HG03354 (cell line): ENCODE data around the gene HSPG2.
"Not testable (repeated sequence)": the region's sequence is repeated elsewhere in the genome, so short reads cannot be mapped to it uniquely, and the experiment has no call there.

Source experiments
- ATAC-seq: cut with Tn5 transposase; IDR thresholded peaks from one replicate; pipeline ENCODE4 v1.9.1; 2021; ENCODE audit warnings: mild to moderate bottlenecking; ENCODE audit not compliant: unreplicated experiment, poor library complexity, severe bottlenecking

Gene HSPG2

DNA sequence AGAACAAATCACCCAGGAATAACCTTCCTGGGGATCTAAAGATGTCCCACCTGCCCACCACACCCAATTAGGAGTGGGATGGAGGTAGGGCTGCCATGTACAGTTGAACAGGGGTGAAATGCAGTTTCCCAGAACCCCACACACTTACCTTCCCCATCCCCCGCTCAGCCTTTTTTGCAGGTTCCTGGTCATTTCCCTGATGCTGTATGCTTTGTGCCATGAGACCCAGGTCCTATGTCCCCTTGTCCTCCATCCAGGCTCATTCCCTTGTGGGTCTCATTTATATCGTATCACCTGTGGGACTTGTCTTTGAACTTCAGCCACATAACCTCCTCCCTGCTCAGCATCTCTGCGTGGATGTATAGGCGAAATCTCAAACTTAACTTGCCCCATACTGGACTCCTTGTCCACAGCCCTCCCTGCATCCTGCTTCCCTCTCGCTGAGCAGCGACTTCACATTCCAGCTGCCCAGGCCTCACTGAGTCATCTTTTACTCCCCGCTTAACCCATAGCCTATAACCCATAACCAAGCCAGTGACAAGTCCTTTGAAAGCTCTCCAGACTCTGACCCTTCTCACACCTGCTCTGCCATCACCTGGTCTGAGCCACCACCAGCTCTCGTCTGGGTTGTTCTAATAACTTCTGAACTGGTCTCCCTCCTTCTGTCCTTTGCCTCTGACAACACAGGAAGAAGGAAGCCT is 120.4 kb downstream of the HSPG2 start:
- ATAC-seq: no peak

GRCh38 chr1:21815724-21816321 is 121.3 kb downstream of the HSPG2 start:
- no peak for ATAC-seq

DNA sequence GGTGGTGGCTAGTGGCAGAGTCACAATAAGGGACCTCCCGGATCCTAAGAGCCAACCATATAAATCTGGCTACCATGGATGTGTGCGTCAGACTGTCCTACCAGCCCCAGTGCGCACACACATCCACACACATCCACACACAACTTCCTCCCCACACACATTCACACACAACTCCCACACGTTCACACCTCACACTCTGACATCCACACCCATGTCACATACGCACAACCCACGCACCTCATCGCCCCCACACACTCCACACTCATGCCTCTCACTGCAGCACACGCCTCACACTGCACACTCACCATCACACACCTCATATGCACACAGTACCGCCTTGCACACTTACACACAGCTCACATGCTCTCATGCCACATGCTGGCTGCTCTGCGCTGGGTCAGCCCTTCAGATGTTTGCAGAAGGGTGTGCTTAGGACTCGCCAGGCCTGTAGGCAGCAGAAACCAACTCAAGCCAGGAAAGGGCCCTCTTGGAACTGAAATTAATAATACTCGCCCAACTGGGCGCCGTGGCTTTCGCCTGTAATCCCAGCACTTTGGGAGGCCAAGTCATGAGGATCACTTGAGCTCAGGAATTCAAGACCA is 122.0 kb downstream of the HSPG2 start:
- ATAC-seq: no peak

GRCh38 chr1:21814241-21814918 is 122.7 kb downstream of the HSPG2 start:
- no peak for ATAC-seq

GRCh38 chr1:21813542-21813941 is 123.6 kb downstream of the HSPG2 start:
- ATAC-seq: no peak

GRCh38 chr1:21811875-21812305 is 125.2 kb downstream of the HSPG2 start, which contains the start of gene LDLRAD2:
Gene LDLRAD2, plus strand, starts transcription at chr1:21812265. Its CDS starts 187 bp downstream, at chr1:21812452.
- ATAC-seq: no peak

- no peak for ATAC-seq
Observed at GRCh38 chr1:21804536-21804935, 132.6 kb downstream of the HSPG2 start.

- no peak for ATAC-seq
Observed at GRCh38 chr1:21801100-21801499, 136.0 kb downstream of the HSPG2 start.

- ATAC-seq: no peak
Observed at GRCh38 chr1:21799730-21800129, 137.4 kb downstream of the HSPG2 start.

DNA sequence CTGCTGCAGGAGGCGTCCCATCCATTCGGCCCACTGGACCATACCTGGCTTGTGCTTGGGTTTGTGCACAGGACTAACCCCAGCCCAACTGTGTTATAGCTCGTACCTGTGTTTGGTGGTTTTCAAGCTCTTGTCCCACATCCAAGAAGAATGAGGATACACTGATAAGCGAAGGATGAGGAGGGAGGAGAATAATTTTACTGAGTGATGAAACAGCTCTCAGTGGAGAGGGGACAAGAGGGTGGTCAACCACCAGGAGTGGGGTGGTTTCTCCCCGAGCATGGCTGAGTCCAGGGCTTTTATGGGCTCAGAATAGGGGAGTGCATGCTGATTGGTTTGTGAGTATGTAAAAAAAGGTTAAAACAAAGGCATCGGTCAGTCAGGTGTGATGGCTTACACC is 142.0 kb downstream of the HSPG2 start:
- no peak for ATAC-seq

- ATAC-seq: no peak
Observed at GRCh38 chr1:21794656-21795055, 142.5 kb downstream of the HSPG2 start.

GRCh38 chr1:21793104-21793503 is 144.0 kb downstream of the HSPG2 start:
- no peak for ATAC-seq

DNA sequence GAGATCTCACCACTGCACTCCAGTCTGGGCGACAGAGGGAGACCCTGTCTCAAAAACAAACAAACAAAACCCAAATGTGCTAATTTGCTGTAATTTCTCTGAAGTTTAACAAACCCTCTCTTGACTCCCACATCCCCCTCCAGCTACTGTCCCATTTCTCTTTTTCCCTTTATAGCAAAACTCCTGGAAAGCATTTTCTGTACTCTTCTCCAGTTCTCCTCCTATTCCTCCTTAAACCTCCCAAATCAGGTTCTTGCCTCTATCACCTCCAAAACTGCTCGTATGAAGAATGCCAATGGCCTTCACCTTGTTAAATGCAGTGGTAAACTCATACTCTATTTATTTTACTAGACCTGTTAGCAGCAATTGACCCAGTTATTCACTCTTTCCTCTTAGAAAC is 150.5 kb downstream of the HSPG2 start:
- no peak for ATAC-seq

DNA sequence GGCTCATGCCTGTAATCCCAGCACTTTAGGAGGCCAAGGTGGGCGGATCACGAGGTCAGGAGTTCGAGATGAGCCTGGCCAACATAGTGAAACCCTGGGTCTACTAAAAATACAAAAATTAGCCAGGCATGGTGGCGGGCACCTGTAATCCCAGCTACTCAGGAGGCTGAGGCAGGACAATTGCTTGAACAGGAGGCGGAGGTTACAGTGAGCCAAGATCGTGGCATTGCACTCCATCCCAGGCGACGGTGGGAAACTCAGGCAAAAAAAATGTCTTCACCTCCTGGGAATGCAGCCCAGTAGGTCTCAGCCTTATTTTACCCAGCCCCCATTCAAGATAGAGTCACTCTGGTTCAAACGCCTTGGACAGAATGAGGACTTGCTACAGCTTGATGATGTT is 151.3 kb downstream of the HSPG2 start:
- not testable (repeated sequence) for ATAC-seq

GRCh38 chr1:21783679-21784603 is 153.2 kb downstream of the HSPG2 start:
- ATAC-seq: no peak

DNA sequence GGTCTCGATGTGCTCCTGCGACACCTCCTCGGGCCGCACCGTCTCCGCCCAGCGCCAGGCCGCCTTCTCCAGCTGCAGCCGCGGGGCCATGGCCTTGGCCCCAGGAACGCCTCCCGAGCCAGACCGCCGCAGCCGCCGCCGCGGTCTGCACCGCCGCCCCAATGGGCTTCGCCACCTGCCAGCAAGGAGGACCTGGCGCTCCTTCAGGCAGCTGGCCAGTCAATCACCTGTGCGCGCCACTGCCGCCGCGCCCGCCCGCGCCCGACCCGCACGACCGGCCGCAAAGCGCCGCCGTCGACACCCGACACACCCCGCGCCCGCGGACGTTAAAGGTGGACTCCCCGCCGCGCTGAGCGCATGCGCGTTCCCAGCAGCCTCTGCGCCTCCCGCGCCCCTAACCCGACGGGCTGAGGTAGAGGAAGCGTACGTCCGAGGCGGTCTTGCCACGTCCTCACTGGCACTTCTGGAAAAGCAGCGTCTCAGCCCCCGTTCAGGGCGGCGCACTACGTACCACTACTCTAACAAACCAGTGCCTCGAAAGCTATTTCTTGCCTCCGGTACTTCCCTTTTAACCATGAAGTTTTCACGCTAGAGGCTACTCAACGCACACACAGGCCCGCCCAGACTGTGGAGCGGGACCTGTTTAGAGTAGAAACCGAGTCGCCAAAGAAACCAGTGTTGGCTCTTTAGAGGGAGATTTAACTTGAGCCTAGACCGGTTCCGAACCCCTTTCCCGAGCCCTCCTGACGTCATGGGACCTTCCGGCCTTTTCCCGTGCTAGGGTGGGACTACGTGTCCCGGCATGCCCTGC is 154.0 kb downstream of the HSPG2 start, which contains the start of gene USP48:
TSS of gene USP48 (minus strand) at position 282 of the 811 bp plus-strand sequence. CDS start at position 90, 192 bp downstream.
- ATAC-seq: peak; percentile 69

GRCh38 chr1:21782349-21782867 is 154.7 kb downstream of the HSPG2 start:
- peak; percentile 24 for ATAC-seq

GRCh38 chr1:21781815-21782348 is 155.2 kb downstream of the HSPG2 start:
- ATAC-seq: no peak
